AG09309 (cell line): Measurements from ENCODE around the gene AGO3.

Experiments
- DNase-seq: peaks from one replicate; pipeline ENCODE4 v3.0.0-alpha.2; 2010; ENCODE audit warnings: low read depth
- H3K4me3 ChIP-seq: 2 replicates; pipeline ENCODE4 v1.5.1; 2011; ENCODE audit warnings: mild to moderate bottlenecking, low read depth, low read length, moderate library complexity; ENCODE audit not compliant: control insufficient read depth
- CTCF ChIP-seq: IDR thresholded peaks from 2 replicates; pipeline ENCODE4 v1.5.1; 2011; ENCODE audit warnings: mild to moderate bottlenecking, low read depth, low read length, inconsistent platforms; ENCODE audit not compliant: insufficient read depth, control insufficient read depth; ENCODE audit errors: missing control alignments

The AGO3 gene

DNA sequence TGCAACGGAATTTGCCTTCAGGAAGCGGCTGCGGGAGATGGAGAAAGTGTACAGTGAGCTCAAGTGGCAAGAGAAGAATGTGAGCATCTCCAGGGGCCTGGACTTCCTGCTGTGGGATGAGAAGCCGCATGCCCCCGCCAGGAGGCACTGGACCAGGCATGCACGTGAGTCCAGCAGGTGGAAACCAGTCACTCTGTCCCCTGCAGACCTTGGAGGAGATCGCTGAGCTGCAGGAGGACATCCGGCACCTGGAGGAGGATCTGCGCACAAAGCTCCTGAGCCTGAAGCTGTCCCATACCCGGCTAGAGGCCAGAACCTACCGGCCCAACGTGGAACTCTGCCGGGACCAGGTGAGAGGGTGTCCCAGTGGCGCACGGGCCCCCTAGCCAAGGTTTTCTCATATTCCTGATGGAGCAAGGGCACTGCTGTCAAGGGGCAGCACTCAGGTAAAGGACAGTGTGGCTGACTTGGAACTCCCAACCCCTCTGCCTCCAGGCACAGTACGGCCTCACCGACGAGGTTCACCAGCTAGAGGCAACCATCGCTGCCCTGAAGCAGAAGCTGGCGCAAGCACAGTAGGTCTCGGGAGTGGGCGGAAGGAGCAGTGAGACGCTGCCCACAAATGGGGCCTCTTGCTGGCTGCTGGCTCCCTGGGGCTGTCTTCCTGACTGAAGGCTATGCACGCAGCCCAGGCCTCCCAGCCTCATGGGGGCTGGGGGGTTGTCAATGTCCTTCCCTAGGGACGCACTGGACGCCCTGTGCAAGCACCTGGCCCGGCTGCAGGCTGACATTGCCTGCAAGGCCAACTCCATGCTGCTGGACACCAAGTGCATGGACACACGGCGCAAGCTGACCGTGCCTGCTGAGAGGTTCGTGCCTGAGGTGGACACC lies 156.6 kb downstream of the AGO3 start:
- no peak for DNase-seq
- TF ChIP-seq CTCF: no peak
- no peak overlapping the region for H3K4me3 ChIP-seq

DNA sequence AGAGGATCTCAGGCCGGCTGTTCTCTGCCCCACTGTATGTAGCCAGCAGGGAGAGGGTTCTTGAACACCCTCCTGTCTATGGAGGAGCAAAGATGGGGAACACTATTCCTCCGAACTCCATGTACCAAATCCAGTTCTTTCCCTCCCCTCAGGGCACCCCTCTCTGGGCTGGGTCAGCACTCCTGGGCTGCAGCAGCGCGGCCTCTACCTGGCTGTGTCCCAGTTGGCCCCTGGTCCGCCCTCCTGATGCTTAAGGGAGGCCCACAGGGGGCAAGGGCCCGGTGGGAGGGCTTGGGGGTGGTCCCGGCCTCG lies 157.3 kb downstream of the AGO3 start:
- peak overlapping the region; percentile 41 for H3K4me3 ChIP-seq
- no peak for DNase-seq
- TF ChIP-seq CTCF: no peak

- peak within 1 kb of the TSS; percentile 60 for H3K4me3 ChIP-seq
- peak; percentile 79 for TF ChIP-seq CTCF
- DNase-seq: no peak
Measured at GRCh38 chr1:36088577-36089392, 157.9 kb downstream of the AGO3 start, which contains the start of gene ADPRS. Gene ADPRS, plus strand, starts transcription at chr1:36088892. Its CDS starts 13 bp downstream, at chr1:36088905.

DNA sequence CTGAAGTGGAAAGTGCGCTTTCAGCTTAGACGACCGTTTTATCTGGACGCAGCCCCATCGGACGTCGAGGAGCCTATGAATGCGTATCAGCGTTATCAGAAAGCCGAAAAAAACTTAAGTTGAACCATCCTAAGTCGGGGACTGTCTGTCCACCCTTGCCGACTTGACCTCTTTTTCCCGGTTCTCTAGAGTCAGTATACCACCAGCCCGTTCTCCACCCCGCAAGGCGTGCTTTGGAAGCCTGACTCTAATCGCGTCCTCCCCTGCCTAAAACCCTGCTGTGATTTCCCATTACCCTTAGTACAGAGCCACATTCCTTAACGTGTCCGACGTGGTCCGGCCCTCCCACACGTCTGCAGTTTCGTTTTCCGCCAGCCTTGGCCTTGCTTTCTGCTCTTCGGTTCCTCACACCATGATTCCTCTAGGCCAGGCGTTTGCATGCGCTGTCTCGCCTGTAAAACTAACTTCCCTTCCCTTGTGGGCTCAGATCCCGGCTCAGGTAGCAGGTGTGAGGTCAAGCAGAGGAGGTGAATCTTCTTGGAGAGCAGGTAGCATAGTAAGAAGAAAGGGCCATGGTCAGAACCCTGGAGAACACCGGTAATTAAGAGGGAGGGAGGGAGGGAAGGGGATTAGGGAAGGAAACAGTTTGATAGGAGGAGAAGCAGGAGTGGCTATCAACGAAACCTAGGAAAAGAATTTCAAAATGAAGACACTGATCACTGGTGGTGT lies 158.7 kb downstream of the AGO3 start:
- DNase-seq: no peak
- no peak for TF ChIP-seq CTCF
- peak overlapping the region; percentile 60 for H3K4me3 ChIP-seq

GRCh38 chr1:36091141-36091540 lies 160.2 kb downstream of the AGO3 start:
- no peak overlapping the region for H3K4me3 ChIP-seq
- DNase-seq: no peak
- no peak for TF ChIP-seq CTCF

GRCh38 chr1:36091698-36092097 lies 160.8 kb downstream of the AGO3 start:
- TF ChIP-seq CTCF: no peak
- no peak for DNase-seq
- no peak overlapping the region for H3K4me3 ChIP-seq
